GM11168 (cell line): ENCODE results near the gene ZNF865.

Source experiments
- in situ Hi-C: fragments of 300-500 bp; cut with MboI; formaldehyde crosslinking; loops from one replicate; pipeline ENCODE4 v1.12.0; 2022; ENCODE audit warnings: low sequenced_read_pairs; ENCODE audit not compliant: unreplicated experiment

The ZNF865 gene

GRCh38 chr19:55603115-55603514 is 2.3 kb upstream of the ZNF865 start:
- in situ Hi-C loops, result no loop called here

GRCh38 chr19:55603581-55604292 is 1.7 kb upstream of the ZNF865 start:
- in situ Hi-C loops, result no loop called here

GRCh38 chr19:55605207-55605636 is 225 bp upstream of the ZNF865 start:
- in situ Hi-C loops, result no loop called here

GRCh38 chr19:55606471-55606787 is 982 bp downstream of the ZNF865 start:
- in situ Hi-C loops, result no loop called here

- in situ Hi-C loops, result no loop called here
Observed at GRCh38 chr19:55606817-55607216, 1.4 kb downstream of the ZNF865 start.

- in situ Hi-C loops, result no loop called here
Observed at GRCh38 chr19:55609326-55609725, 3.9 kb downstream of the ZNF865 start.

- in situ Hi-C loops, result no loop called here
Observed at GRCh38 chr19:55611300-55611982, 6.0 kb downstream of the ZNF865 start.

GRCh38 chr19:55611983-55612645 is 6.7 kb downstream of the ZNF865 start:
- in situ Hi-C loops, result no loop called here

GRCh38 chr19:55613396-55613795 is 7.9 kb downstream of the ZNF865 start:
- in situ Hi-C loops, result no loop called here

GRCh38 chr19:55613930-55614710 is 8.7 kb downstream of the ZNF865 start:
- in situ Hi-C loops, result no loop called here

GRCh38 chr19:55614711-55615542 is 9.5 kb downstream of the ZNF865 start:
- in situ Hi-C loops, result no loop called here

GRCh38 chr19:55615543-55616394 is 10.3 kb downstream of the ZNF865 start:
- in situ Hi-C loops, result no loop called here

GRCh38 chr19:55616395-55616875 is 11.0 kb downstream of the ZNF865 start:
- in situ Hi-C loops, result no loop called here

DNA sequence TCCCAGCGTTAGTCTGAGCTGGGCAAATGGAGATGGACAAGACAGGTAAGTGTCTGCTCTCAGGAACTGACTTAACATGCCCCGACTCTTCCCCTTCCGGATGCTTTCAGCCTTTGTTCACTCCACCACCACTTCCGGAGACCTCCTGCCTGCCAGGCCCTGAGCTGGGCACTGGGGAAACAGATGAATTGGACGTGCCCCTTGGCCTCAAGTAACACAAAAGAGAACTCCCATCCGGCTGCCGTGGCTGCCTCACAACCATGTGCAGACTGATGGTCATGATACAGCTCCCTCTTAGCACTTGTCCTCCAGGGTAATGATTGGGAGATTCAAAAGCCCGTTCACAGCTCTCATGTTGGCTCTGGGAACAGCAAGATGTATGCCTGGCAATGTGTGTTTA is 12.0 kb downstream of the ZNF865 start:
- in situ Hi-C loops, result no loop called here

DNA sequence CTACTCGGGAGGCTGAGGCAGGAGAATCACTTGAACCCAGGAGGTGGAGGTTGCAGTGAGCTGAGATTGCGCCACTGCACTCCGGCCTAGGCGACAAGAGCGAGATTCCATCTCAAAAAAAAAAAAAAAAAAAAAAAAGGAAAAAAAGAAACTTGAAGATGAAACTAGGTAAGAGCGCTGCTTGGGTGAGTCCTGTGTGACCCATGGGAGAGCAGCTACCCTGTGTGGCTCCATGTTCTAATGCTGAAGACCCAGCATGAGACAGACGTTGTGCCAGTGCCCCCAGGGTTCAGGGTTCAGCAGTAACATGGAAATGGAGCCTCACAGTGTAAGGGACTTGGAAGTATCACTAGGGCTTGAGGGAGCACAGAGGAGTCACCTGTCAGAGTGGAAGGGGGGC is 13.0 kb downstream of the ZNF865 start:
- in situ Hi-C loops, result no loop called here

GRCh38 chr19:55619286-55619685 is 13.8 kb downstream of the ZNF865 start:
- in situ Hi-C loops, result no loop called here

DNA sequence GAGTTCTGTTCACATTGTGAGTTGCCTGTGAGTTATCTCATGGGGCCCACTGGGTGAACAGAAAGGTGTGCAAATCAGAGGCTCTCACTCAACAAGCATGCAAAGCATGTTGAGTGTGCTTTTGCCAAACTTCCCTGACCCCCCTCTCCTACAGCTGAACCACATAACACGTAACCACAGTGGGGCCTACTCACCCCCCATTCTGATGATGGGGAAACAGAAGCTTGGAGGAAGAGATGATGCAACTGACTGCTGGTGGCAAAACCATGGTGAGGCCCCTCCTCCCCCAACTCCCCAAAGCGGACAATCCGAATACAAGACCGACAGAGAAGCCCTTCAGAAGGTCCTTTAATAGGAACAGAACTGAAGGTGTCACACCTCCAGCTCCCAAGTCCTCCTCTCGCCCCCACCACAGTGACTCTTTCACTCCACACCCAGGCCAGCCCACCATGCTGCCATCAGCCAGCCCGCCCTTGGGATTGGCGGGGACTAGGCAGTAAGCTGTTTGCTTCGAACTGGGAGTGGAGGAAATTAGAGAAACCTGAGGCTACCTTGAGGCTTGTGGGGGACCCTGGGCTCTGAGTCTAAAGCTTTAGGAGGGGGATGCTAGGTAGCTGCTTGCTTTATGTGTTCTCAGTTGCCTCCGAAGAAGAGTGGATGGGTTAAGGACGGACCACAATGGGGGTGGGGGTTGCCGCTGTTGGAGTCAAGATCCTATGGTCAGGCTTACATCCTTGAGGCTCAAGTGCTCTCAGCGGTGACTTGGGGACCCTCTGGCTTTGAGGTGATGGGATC is 15.2 kb downstream of the ZNF865 start:
- in situ Hi-C loops, result no loop called here

GRCh38 chr19:55621205-55621672 is 15.8 kb downstream of the ZNF865 start:
- in situ Hi-C loops, result no loop called here
